ENCODE results near the gene NELFB. TPM values are rescaled to one million over a fixed set of nuclear protein-coding genes. Genes with fewer than 3 reads are reported as not detected.

The NELFB gene
- total RNA-seq, 4 donors from 2014 or later: 26.1 to 41.4 (median 35.2) TPM

DNA sequence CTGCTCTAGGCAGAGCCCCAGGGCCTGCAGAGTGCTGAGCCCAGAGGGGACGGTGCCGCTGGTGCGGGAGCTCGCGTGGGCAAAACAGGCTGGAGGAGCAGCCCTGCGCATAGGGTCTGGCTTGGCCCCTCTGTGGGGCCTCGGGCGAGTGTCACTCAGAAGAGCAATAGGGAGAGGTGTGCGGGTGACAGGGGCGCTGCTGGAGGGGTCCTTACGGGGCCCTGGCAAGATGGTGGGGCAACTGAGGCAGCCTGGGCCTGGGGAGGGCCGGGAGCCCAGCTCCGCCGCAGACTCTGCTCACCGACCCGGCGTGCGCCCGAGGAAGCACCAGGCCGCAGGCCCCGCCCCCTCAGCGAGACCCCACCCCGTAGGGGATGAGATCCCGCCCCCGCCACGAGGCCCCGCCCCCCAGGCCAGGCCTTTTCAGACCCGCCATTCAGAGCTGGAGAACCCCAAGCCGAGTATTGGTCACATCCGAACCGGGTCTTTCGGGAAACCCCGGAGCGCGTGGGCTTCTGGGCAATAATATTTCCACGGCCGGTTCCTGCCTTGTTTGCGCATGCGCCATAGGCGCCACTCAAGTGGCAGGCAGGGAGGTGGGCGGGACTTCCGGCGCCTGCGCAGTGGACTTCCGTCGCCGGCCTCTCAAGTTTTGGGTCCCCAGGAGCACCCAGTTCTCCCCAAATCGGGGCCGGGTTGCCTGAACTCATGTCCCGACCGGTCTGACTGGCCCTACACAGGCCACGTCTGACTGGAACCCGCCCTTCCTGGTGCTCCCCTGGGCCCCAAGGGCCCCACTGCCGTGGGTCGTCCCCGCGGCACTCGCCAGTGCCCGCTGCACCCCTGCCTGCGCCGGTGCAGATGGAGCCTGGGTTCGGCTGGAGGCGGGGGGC is 31.8 kb upstream of the NELFB start:
- H3K9me3 ChIP-seq: no peaks in the 10 kb centered on the region
- TF ChIP-seq, protein P1, sequence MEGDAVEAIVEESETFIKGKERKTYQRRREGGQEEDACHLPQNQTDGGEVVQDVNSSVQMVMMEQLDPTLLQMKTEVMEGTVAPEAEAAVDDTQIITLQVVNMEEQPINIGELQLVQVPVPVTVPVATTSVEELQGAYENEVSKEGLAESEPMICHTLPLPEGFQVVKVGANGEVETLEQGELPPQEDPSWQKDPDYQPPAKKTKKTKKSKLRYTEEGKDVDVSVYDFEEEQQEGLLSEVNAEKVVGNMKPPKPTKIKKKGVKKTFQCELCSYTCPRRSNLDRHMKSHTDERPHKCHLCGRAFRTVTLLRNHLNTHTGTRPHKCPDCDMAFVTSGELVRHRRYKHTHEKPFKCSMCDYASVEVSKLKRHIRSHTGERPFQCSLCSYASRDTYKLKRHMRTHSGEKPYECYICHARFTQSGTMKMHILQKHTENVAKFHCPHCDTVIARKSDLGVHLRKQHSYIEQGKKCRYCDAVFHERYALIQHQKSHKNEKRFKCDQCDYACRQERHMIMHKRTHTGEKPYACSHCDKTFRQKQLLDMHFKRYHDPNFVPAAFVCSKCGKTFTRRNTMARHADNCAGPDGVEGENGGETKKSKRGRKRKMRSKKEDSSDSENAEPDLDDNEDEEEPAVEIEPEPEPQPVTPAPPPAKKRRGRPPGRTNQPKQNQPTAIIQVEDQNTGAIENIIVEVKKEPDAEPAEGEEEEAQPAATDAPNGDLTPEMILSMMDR (IDR thresholded peaks at IDR 0.05): peak in 2 of 6 experiments; percentile 9 to 41
- TF ChIP-seq POLR2A (IDR thresholded peaks at IDR 0.05): peak in 3 of 4 donors; percentile 11 to 54 (median 13)
- peak overlapping the region; percentile 47 to 89 (median 66) for H3K4me3 ChIP-seq
- no peaks in the 10 kb centered on the region for H3K36me3 ChIP-seq
- H3K27ac ChIP-seq: peak overlapping the region; percentile 92 to 97 (median 96)
- peaks cover 40 to 90% (median 56%) of the 10 kb centered on the region in 3 donors for H3K4me1 ChIP-seq
- WGBS, 2 donors: 0% methylated on average over 5 of the region's 63 CpGs; no CpG with 5 or more reads in 1 of the 2 donors
- intact Hi-C loops (cut with DNase I): no loop called here
- DNase-seq: peak; percentile 88
- peaks cover 0 to 13% (median 0%) of the 10 kb centered on the region in 4 donors for H3K27me3 ChIP-seq

DNA sequence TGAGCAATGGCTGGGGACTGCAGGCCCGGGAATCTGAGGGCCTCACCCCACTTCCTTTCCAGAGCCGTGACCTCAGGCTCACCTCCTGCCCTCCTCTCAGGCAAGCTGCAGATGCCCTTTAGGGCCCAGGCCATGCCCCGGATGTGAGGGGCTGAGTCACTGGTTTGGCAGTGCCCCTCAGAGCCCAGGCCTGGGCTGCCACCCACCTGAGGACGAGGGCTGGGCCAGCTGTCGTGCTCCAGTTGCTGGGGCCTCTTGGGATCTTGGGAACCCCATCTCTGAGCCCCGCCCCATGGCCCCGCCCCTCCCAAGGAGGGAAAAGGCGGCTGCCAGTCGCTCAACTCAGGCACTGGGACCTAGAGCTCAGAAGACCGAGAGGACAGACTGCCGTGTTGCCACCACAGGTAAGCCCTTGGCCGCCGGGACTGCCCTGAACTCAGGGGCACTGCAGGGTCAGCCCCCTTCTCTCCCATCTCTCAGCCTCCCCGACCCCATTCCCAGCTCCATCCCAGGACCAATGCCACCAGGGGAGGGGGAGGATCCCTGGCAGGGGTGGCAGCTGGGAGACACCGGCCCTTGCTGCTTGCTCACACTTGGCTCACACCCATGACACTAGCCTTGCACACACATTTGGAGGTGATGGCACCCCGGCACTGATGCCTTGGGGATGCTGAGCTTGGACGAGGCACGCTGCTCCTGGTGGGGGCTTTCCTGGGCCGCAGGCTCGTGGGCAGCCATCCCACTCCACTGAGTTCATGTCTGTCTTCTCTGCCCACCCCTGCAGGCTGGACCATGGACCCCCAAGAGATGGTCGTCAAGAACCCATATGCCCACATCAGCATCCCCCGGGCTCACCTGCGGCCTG is 30.1 kb upstream of the NELFB start, which contains the start of gene CYSRT1:
Gene CYSRT1 (plus strand): TSS at position 345 of the 865 bp plus-strand sequence. CDS start 448 bp downstream, at position 793.
- intact Hi-C loops (cut with DNase I): loop anchor here (5.0 kb wide), 1 partner anchor 108 kb away; no protein-coding TSS in a partner anchor
- Histone ChIP-seq H3K27ac (peak within 1 kb of the TSS; percentile 92 to 97 (median 96)), H3K36me3 (no peaks in the 10 kb centered on the region), H3K9me3 (no peaks in the 10 kb centered on the region), H3K4me3 (peak within 1 kb of the TSS; percentile 47 to 89 (median 66)), H3K27me3 (peaks cover 0 to 31% (median 0%) of the 10 kb centered on the region in 4 donors), H3K4me1 (peaks cover 38 to 78% (median 48%) of the 10 kb centered on the region in 3 donors)
- DNase-seq: no peak
- TF ChIP-seq, protein P1 (IDR thresholded peaks at IDR 0.05): no peak
- peak in 2 of 4 donors; percentile 23 to 57 for TF ChIP-seq POLR2A (IDR thresholded peaks at IDR 0.05)
- WGBS, 2 donors: 12 to 26% methylated on average over 5 to 6 of the region's 23 CpGs

DNA sequence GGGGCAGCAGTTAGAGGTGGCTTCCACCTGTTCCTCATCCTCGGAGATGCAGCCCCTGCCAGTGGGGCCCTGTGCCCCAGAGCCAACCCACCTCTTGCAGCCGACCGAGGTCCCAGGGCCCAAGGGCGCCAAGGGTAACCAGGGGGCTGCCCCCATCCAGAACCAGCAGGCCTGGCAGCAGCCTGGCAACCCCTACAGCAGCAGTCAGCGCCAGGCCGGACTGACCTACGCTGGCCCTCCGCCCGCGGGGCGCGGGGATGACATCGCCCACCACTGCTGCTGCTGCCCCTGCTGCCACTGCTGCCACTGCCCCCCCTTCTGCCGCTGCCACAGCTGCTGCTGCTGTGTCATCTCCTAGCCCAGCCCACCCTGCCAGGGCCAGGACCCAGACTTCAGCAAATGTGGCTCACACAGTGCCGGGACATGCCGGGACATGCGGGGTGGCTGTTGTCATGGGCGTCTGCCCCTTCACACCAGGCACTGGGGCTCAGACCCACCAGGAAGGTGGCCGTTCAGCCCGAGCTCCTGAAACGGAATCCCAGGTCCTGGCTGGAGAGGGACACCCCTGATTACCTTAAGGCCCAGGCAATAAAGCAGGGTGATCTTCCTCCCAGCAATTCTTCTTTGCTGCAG is 29.3 kb upstream of the NELFB start:
- H3K4me3 ChIP-seq: peak overlapping the region; percentile 32 to 62 (median 53)
- H3K27me3 ChIP-seq: peaks cover 0 to 38% (median 0%) of the 10 kb centered on the region in 4 donors
- intact Hi-C loops (cut with DNase I): loop anchor here (5.0 kb wide), 1 partner anchor 109 kb away; no protein-coding TSS in a partner anchor
- peaks cover 38 to 70% (median 48%) of the 10 kb centered on the region in 3 donors for H3K4me1 ChIP-seq
- H3K27ac ChIP-seq: peak overlapping the region; percentile 92 to 97 (median 96)
- no peak for DNase-seq
- no peak for TF ChIP-seq POLR2A (IDR thresholded peaks at IDR 0.05)
- TF ChIP-seq, protein P1 (IDR thresholded peaks at IDR 0.05): no peak
- H3K9me3 ChIP-seq: no peaks in the 10 kb centered on the region
- 95% methylated on average over 3 of the region's 21 CpGs; no CpG with 5 or more reads in 1 of the 2 donors for WGBS, 2 donors
- no peaks in the 10 kb centered on the region for H3K36me3 ChIP-seq

DNA sequence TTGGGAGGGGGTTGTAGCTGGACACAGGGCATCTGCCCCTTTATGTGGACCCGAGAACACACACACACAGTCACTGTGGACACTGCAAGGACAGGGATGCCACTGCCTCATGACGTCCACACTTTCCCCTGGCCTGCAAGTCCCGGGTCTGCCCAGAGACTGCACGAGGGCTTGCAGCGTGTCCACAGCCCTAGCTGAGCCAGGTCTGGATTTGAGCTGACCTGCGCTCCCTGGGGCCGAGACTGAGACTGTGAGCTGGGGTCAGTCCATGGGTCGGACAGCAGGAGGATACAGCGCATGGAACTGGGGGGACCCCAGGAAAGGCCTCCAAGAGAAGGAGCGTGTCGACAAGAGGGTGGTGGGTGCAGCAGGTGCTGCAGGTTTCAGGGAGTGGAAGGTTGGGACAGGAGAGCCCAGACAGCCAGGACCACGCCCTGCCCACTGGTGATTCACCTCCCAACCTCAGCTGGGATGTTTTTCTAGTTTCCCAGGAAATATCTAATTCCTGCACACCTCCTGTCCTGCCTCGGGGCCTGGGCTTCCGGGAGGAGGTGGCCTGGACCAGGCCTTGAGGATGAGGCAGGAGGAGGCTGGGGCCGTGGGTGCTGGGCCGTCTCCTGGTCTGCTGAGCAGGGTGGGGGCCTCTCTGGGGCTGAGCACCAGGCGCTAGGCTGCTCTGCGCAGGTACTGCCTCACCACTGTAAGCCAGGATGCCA is 28.6 kb upstream of the NELFB start:
- Histone ChIP-seq H3K4me3 (peak overlapping the region; percentile 32 to 62 (median 53)), H3K9me3 (no peaks in the 10 kb centered on the region), H3K27me3 (peaks cover 0 to 45% (median 0%) of the 10 kb centered on the region in 4 donors), H3K4me1 (peaks cover 36 to 64% (median 46%) of the 10 kb centered on the region in 3 donors), H3K36me3 (no peaks in the 10 kb centered on the region), H3K27ac (peak overlapping the region; percentile 92 to 97 (median 96))
- intact Hi-C loops (cut with DNase I): loop anchor here (5.0 kb wide), 1 partner anchor 109 kb away; no protein-coding TSS in a partner anchor
- TF ChIP-seq, protein P1 (IDR thresholded peaks at IDR 0.05): no peak
- TF ChIP-seq POLR2A (IDR thresholded peaks at IDR 0.05): peak in 1 of 4 donors; percentile 26
- no peak for DNase-seq
- 70% methylated on average over 2 of the region's 18 CpGs; no CpG with 5 or more reads in 1 of the 2 donors for WGBS, 2 donors
